Measurements from ENCODE around the gene ZP3.

ZP3 gene

GRCh38 chr7:76426246-76426645 is 1.5 kb downstream of the ZP3 start:
- TF ChIP-seq, protein P1, sequence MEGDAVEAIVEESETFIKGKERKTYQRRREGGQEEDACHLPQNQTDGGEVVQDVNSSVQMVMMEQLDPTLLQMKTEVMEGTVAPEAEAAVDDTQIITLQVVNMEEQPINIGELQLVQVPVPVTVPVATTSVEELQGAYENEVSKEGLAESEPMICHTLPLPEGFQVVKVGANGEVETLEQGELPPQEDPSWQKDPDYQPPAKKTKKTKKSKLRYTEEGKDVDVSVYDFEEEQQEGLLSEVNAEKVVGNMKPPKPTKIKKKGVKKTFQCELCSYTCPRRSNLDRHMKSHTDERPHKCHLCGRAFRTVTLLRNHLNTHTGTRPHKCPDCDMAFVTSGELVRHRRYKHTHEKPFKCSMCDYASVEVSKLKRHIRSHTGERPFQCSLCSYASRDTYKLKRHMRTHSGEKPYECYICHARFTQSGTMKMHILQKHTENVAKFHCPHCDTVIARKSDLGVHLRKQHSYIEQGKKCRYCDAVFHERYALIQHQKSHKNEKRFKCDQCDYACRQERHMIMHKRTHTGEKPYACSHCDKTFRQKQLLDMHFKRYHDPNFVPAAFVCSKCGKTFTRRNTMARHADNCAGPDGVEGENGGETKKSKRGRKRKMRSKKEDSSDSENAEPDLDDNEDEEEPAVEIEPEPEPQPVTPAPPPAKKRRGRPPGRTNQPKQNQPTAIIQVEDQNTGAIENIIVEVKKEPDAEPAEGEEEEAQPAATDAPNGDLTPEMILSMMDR (IDR thresholded peaks at IDR 0.05): no peak
- no peak overlapping the region for H3K27ac ChIP-seq

DNA sequence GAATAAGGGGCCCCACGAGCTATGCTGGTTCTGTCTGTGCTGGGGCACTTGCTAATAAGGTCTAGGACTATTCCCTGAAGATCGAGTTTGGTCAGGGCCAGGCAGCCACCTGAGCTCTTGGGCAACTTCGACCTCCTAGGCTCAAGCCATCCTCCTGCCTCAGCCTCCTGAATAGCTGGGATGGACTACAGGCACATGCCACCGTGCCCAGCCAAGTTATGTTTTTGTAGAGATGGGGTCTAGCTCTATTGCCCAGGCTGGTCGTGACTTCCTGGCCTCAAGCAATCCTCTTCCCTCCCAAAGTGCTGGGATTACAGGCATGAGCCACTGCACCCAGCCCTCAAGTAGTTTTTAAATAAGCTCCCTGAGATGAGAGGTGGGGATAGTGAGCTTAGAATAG is 2.9 kb downstream of the ZP3 start:
- H3K36me3 ChIP-seq (ENCODE audit: control insufficient read depth, insufficient read depth, low read length): no peaks in the 10 kb centered on the region
- TF ChIP-seq, protein P1 (IDR thresholded peaks at IDR 0.05): no peak

More at GRCh38 chr7:76426246-76426645, 1.5 kb downstream of the ZP3 start:
- Histone ChIP-seq H3K9ac (no peak overlapping the region), H3K36me3 (ENCODE audit: control insufficient read depth, insufficient read depth, low read length) (no peaks in the 10 kb centered on the region), H3K9me3 (ENCODE audit: control insufficient read depth, low read length) (no peaks in the 10 kb centered on the region), H3K4me2 (ENCODE audit: low read length) (no peak overlapping the region), H3K27me3 (ENCODE audit: control insufficient read depth, insufficient read depth, low read length) (no peaks in the 10 kb centered on the region), H3K4me1 (no peaks in the 10 kb centered on the region), H3K4me3 (ENCODE audit: low read depth, low read length) (no peak overlapping the region), H2AFZ (no peak overlapping the region), H3K79me2 (no peaks in the 10 kb centered on the region)

GRCh38 chr7:76428149-76428823 is 3.5 kb downstream of the ZP3 start:
- H3K9me3 ChIP-seq (ENCODE audit: control insufficient read depth, low read length): no peaks in the 10 kb centered on the region
- H3K79me2 ChIP-seq: no peaks in the 10 kb centered on the region
- H3K4me1 ChIP-seq: no peaks in the 10 kb centered on the region
- H3K27ac ChIP-seq: no peak overlapping the region
- H2AFZ ChIP-seq: no peak overlapping the region
- TF ChIP-seq, protein P1 (IDR thresholded peaks at IDR 0.05): no peak
- H3K27me3 ChIP-seq (ENCODE audit: control insufficient read depth, insufficient read depth, low read length): no peaks in the 10 kb centered on the region
- H3K4me3 ChIP-seq (ENCODE audit: low read depth, low read length): no peak overlapping the region
- no peak overlapping the region for H3K9ac ChIP-seq
- H3K36me3 ChIP-seq (ENCODE audit: control insufficient read depth, insufficient read depth, low read length): no peaks in the 10 kb centered on the region
- no peak overlapping the region for H3K4me2 ChIP-seq (ENCODE audit: low read length)

More for the DNA sequence above, 2.9 kb downstream of the ZP3 start:
- H3K79me2 ChIP-seq: no peaks in the 10 kb centered on the region
- H3K9ac ChIP-seq: no peak overlapping the region
- no peaks in the 10 kb centered on the region for H3K4me1 ChIP-seq
- no peak overlapping the region for H3K4me3 ChIP-seq (ENCODE audit: low read depth, low read length)
- H3K27ac ChIP-seq: no peak overlapping the region
- no peak overlapping the region for H2AFZ ChIP-seq
- no peaks in the 10 kb centered on the region for H3K27me3 ChIP-seq (ENCODE audit: control insufficient read depth, insufficient read depth, low read length)
- H3K9me3 ChIP-seq (ENCODE audit: control insufficient read depth, low read length): no peaks in the 10 kb centered on the region
- H3K4me2 ChIP-seq (ENCODE audit: low read length): no peak overlapping the region

- H3K27me3 ChIP-seq (ENCODE audit: control insufficient read depth, insufficient read depth, low read length): no peaks in the 10 kb centered on the region
- H3K79me2 ChIP-seq: no peaks in the 10 kb centered on the region
- no peaks in the 10 kb centered on the region for H3K36me3 ChIP-seq (ENCODE audit: control insufficient read depth, insufficient read depth, low read length)
- H2AFZ ChIP-seq: no peak overlapping the region
- no peaks in the 10 kb centered on the region for H3K4me1 ChIP-seq
- no peak overlapping the region for H3K4me3 ChIP-seq (ENCODE audit: low read depth, low read length)
- H3K4me2 ChIP-seq (ENCODE audit: low read length): no peak overlapping the region
- TF ChIP-seq, protein P1 (IDR thresholded peaks at IDR 0.05): no peak
- H3K9me3 ChIP-seq (ENCODE audit: control insufficient read depth, low read length): no peaks in the 10 kb centered on the region
- no peak overlapping the region for H3K9ac ChIP-seq
- H3K27ac ChIP-seq: no peak overlapping the region
These were observed 4.4 kb downstream of the ZP3 start for GRCh38 chr7:76428868-76429805.

All from parathyroid adenoma (tissue), 2 donors.